GM19043 (cell line): Measurements from ENCODE around the gene DHRS1.
A peak's percentile ranks its signal among the peaks of the same experiment; 100 is the strongest.

Experiments used
- ATAC-seq: cut with Tn5 transposase; IDR thresholded peaks from one replicate; pipeline ENCODE4 v1.9.1; 2021; ENCODE audit warnings: low read depth; ENCODE audit not compliant: unreplicated experiment

The DHRS1 gene

GRCh38 chr14:24310646-24311604 lies 11.3 kb upstream of the DHRS1 start, which contains the start of gene LTB4R:
Gene LTB4R, plus strand, starts transcription at chr14:24311502. Its CDS starts 4,150 bp downstream, at chr14:24315652.
- peak; percentile 64 for ATAC-seq

GRCh38 chr14:24310265-24310645 lies 10.7 kb upstream of the DHRS1 start:
- no peak for ATAC-seq

GRCh38 chr14:24309538-24310264 lies 10.1 kb upstream of the DHRS1 start, which contains the start of gene LTB4R2:
Gene LTB4R2, plus strand, starts transcription at chr14:24310140. Its CDS starts 525 bp downstream, at chr14:24310665.
- no peak for ATAC-seq

GRCh38 chr14:24308342-24309124 lies 9.0 kb upstream of the DHRS1 start:
- no peak for ATAC-seq

GRCh38 chr14:24307575-24308341 lies 8.2 kb upstream of the DHRS1 start, which contains the start of gene CIDEB:
Gene CIDEB, minus strand, starts transcription at chr14:24307977. Its CDS starts 119 bp downstream, at chr14:24307858.
- ATAC-seq, result no peak

GRCh38 chr14:24307156-24307574 lies 7.6 kb upstream of the DHRS1 start:
- ATAC-seq, result no peak

- no peak for ATAC-seq
These were observed 4.4 kb upstream of the DHRS1 start for GRCh38 chr14:24304019-24304387.

GRCh38 chr14:24300326-24300980 lies 873 bp upstream of the DHRS1 start:
- ATAC-seq, result no peak

GRCh38 chr14:24298892-24299254 lies 707 bp downstream of the DHRS1 start:
- ATAC-seq, result no peak

GRCh38 chr14:24297190-24297964 lies 2.2 kb downstream of the DHRS1 start:
- peak; percentile 21 for ATAC-seq

GRCh38 chr14:24296341-24297157 lies 3.0 kb downstream of the DHRS1 start:
- ATAC-seq, result peak; percentile 47

- no peak for ATAC-seq
These were observed 6.1 kb downstream of the DHRS1 start for GRCh38 chr14:24293525-24293924.

- ATAC-seq, result no peak
These were observed 7.3 kb downstream of the DHRS1 start for GRCh38 chr14:24292118-24292807.

GRCh38 chr14:24291446-24292117 lies 8.0 kb downstream of the DHRS1 start:
- ATAC-seq, result no peak

GRCh38 chr14:24290746-24291145 lies 8.8 kb downstream of the DHRS1 start:
- ATAC-seq, result no peak

- ATAC-seq, result peak; percentile 87
These were observed 9.8 kb downstream of the DHRS1 start for GRCh38 chr14:24289649-24290280.
